ENCODE measurements around the gene KRTAP9-1. TPM values are rescaled to one million over a fixed set of nuclear protein-coding genes. Genes with fewer than 3 reads are reported as not detected.

The KRTAP9-1 gene
- total and polyA plus RNA-seq, 2 of the 13 experiments (the other 11 are each of a cell fraction or from before 2014, with no cell fraction given) = not detected

- no TSS peak for BruUV-seq (replicated peaks)
- DNase-seq (ENCODE audit: low spot score) = no peak
- ATAC-seq = no peak
- TF ChIP-seq SAP130 (CRISPR knock-in tag; IDR thresholded peaks at IDR 0.05; ENCODE audit: low read depth) = no peak
- TF ChIP-seq, protein P1, sequence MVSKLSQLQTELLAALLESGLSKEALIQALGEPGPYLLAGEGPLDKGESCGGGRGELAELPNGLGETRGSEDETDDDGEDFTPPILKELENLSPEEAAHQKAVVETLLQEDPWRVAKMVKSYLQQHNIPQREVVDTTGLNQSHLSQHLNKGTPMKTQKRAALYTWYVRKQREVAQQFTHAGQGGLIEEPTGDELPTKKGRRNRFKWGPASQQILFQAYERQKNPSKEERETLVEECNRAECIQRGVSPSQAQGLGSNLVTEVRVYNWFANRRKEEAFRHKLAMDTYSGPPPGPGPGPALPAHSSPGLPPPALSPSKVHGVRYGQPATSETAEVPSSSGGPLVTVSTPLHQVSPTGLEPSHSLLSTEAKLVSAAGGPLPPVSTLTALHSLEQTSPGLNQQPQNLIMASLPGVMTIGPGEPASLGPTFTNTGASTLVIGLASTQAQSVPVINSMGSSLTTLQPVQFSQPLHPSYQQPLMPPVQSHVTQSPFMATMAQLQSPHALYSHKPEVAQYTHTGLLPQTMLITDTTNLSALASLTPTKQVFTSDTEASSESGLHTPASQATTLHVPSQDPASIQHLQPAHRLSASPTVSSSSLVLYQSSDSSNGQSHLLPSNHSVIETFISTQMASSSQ (IDR thresholded peaks at IDR 0.05; ENCODE audit: low read depth) = no peak
- TF ChIP-seq, protein P1 (CRISPR knock-in tag; IDR thresholded peaks at IDR 0.05; ENCODE audit: borderline replicate concordance) = no peak
- no peak for TF ChIP-seq THAP9 (CRISPR knock-in tag; IDR thresholded peaks at IDR 0.05; ENCODE audit: borderline replicate concordance)
- no peak for TF ChIP-seq AHR (CRISPR knock-in tag; IDR thresholded peaks at IDR 0.05)
- POLR2A ChIA-PET = no interaction called here
- Histone ChIP-seq H3K9me3 (ENCODE audit: low read length) (no peaks in the 10 kb centered on the region), H3K9ac (ENCODE audit: insufficient read depth, low read depth, low read length) (no peak within 1 kb of the TSS), H2AFZ (ENCODE audit: low read length) (no peak within 1 kb of the TSS), H3K27ac (ENCODE audit: extremely low read length, insufficient read depth, low read length) (no peak within 1 kb of the TSS), H3K27me3 (ENCODE audit: control insufficient read depth in 1 of 2, insufficient read depth in 2 of 2, low read length in 2 of 2) (no peaks in the 10 kb centered on the region; a peak in 1 of 5 replicates), H3K4me1 (ENCODE audit: insufficient read depth, low read length) (no peaks in the 10 kb centered on the region), H3K79me2 (ENCODE audit: insufficient read depth, low read length) (no peaks in the 10 kb centered on the region), H3K4me2 (ENCODE audit: low read depth, low read length) (no peak within 1 kb of the TSS), H3K4me3 (replicated peaks in 1 of 3; ENCODE audit: insufficient read depth in 1 of 3, low read depth in 2 of 3, low read length in 3 of 3) (no peak within 1 kb of the TSS), H3K36me3 (replicated peaks in 1 of 2; ENCODE audit: control insufficient read depth in 1 of 2, insufficient read depth in 2 of 2, low read length in 2 of 2) (no peaks in the 10 kb centered on the region), H4K20me1 (ENCODE audit: insufficient read depth, low read length) (no peaks in the 10 kb centered on the region)
- CTCF ChIA-PET (ENCODE audit: low intra/inter-chr PET ratio, low total read pairs) = no interaction called here
- 0% methylated on average over 1 of the region's 2 CpGs for WGBS (ENCODE audit: low lambda C conversion rate)
- in situ Hi-C loops (cut with HindIII; ENCODE audit: extremely low pct_ligation_motif_present, low pct_unique_long_range_greater_than_20kb) (no loop called here), intact Hi-C loops (cut with micrococcal nuclease; ENCODE audit: unreplicated experiment) (no loop called here)
- no peak for FAIRE-seq
Measured at GRCh38 chr17:41149652-41149985, 40.1 kb upstream of the KRTAP9-1 start, which contains the start of gene KRTAP4-5. Gene KRTAP4-5, minus strand, starts transcription at chr17:41149825. Its CDS starts 58 bp downstream, at chr17:41149767.
